Testis (tissue), 3 donors: ENCODE measurements around the gene ASXL1. TPM values are rescaled to one million over a fixed set of nuclear protein-coding genes. Genes with fewer than 3 reads are reported as not detected.

Source experiments
- DNase-seq: peaks from one replicate; pipeline ENCODE4 v3.0.0-alpha.2; 2019
- H3K27ac ChIP-seq, 2 donors: fragments of 200-600 bp; sonication (generic); one replicate each; pipeline ENCODE4 v1.5.1; 2019
- H3K27me3 ChIP-seq: fragments of 200-600 bp; sonication (generic); one replicate; pipeline ENCODE4 v1.5.1; 2019
- H3K36me3 ChIP-seq: fragments of 200-600 bp; sonication (generic); one replicate; pipeline ENCODE4 v1.5.1; 2017; ENCODE audit warnings: low read depth; ENCODE audit errors: missing control alignments
- H3K4me1 ChIP-seq: fragments of 200-600 bp; sonication (generic); one replicate; pipeline ENCODE4 v1.5.1; 2019
- H3K4me3 ChIP-seq, 2 donors: fragments of 200-600 bp; sonication (generic); one replicate each; pipeline ENCODE4 v1.5.1; 2017 to 2019
- H3K9me3 ChIP-seq: fragments of 200-600 bp; sonication (generic); one replicate; pipeline ENCODE4 v1.5.1; 2017
- CTCF ChIP-seq, 3 experiments: fragments of 450-650 bp in 2 of 3; fragments of 200-600 bp in 1 of 3; sonication (generic) in 1 of 3; IDR thresholded peaks; one replicate each; pipeline ENCODE4 v1.5.1; 2016 to 2019; ENCODE audit warnings: antibody characterized with exemption in 3 of 3, mild to moderate bottlenecking in 2 of 3, moderate library complexity in 1 of 3
- POLR2A ChIP-seq: fragments of 450-650 bp; IDR thresholded peaks from one replicate; pipeline ENCODE4 v1.6.1; 2017; ENCODE audit warnings: antibody characterized with exemption, mild to moderate bottlenecking, moderate library complexity
- WGBS, 2 donors: methylation state at CpG; one replicate each; pipeline ENCODE4 v1.1.5; 2018; 5-methylcytosine and 5-hydroxymethylcytosine counted together
- intact Hi-C: fragments of 100-400 bp; cut with DNase I; formaldehyde crosslinking; loops from one replicate; pipeline ENCODE4 v1.15.1; 2023; ENCODE audit warnings: low total_unique reads
- polyA plus RNA-seq: library from polyadenylated mRNA; stranded (reverse); fragments of 350-450 nt; fragmentation: Illumina TruSeq; extraction: RNeasy Lipid Tissue Mini Kit (QIAGEN cat#74804); gene quantifications from one replicate; pipeline ENCODE4 v1.2.3, GENCODE V29; 2014; ENCODE audit warnings: low read depth, low replicate concordance; ENCODE audit not compliant: insufficient read depth
- total RNA-seq, 2 donors: library from RNA; depleted of rRNA; stranded (reverse); fragments of >200 nt; gene quantifications; one replicate each; pipeline ENCODE4 v1.2.3, GENCODE V29; 2016

ASXL1 gene
- total and polyA plus RNA-seq, 3 donors from 2014 or later: 101 to 161 (median 125) TPM

- intact Hi-C loops: no loop called here
- H3K4me1 ChIP-seq: peaks cover 32% of the 10 kb centered on the region
- H3K36me3 ChIP-seq: no peaks in the 10 kb centered on the region
- no peak for TF ChIP-seq POLR2A
- TF ChIP-seq CTCF (IDR thresholded peaks at IDR 0.05): no peak
- H3K27ac ChIP-seq: no peak overlapping the region
- no peaks in the 10 kb centered on the region for H3K27me3 ChIP-seq
- 88 to 91% methylated on average over 18 to 28 of the region's 28 CpGs for WGBS, 2 donors
- no peak for DNase-seq
- H3K4me3 ChIP-seq: no peak overlapping the region
- no peaks in the 10 kb centered on the region for H3K9me3 ChIP-seq
Measured at GRCh38 chr20:32453467-32454163, 95.5 kb downstream of the ASXL1 start.

- no peaks in the 10 kb centered on the region for H3K36me3 ChIP-seq
- intact Hi-C loops: no loop called here
- no peak overlapping the region for H3K27ac ChIP-seq
- DNase-seq: no peak
- H3K27me3 ChIP-seq: no peaks in the 10 kb centered on the region
- no peaks in the 10 kb centered on the region for H3K9me3 ChIP-seq
- WGBS, 2 donors: 86 to 91% methylated on average over 25 to 30 of the region's 31 CpGs
- peaks cover 29% of the 10 kb centered on the region for H3K4me1 ChIP-seq
- no peak overlapping the region for H3K4me3 ChIP-seq
- TF ChIP-seq POLR2A (no peak), CTCF (IDR thresholded peaks at IDR 0.05) (no peak)
Measured at GRCh38 chr20:32454164-32455145, 96.3 kb downstream of the ASXL1 start.

GRCh38 chr20:32455171-32455900, 97.2 kb downstream of the ASXL1 start:
- H3K36me3 ChIP-seq: no peaks in the 10 kb centered on the region
- WGBS, 2 donors: 70 to 83% methylated on average over 4 to 12 of the region's 12 CpGs
- H3K9me3 ChIP-seq: no peaks in the 10 kb centered on the region
- intact Hi-C loops: no loop called here
- DNase-seq: no peak
- H3K4me1 ChIP-seq: peaks cover 30% of the 10 kb centered on the region
- no peak overlapping the region for H3K27ac ChIP-seq
- no peaks in the 10 kb centered on the region for H3K27me3 ChIP-seq
- no peak overlapping the region for H3K4me3 ChIP-seq
- TF ChIP-seq CTCF (IDR thresholded peaks at IDR 0.05) (no peak), POLR2A (no peak)

- TF ChIP-seq POLR2A (no peak), CTCF (IDR thresholded peaks at IDR 0.05) (no peak)
- DNase-seq: no peak
- H3K4me1 ChIP-seq: peaks cover 26% of the 10 kb centered on the region
- no peaks in the 10 kb centered on the region for H3K9me3 ChIP-seq
- H3K27ac ChIP-seq: no peak overlapping the region
- intact Hi-C loops: no loop called here
- no peaks in the 10 kb centered on the region for H3K36me3 ChIP-seq
- H3K27me3 ChIP-seq: no peaks in the 10 kb centered on the region
- no peak overlapping the region for H3K4me3 ChIP-seq
- 88 to 89% methylated on average over 25 to 35 of the region's 35 CpGs for WGBS, 2 donors
Measured at GRCh38 chr20:32455901-32456701, 98.0 kb downstream of the ASXL1 start.
